NCI-H510A treated with DMSO at 0.1 percent for 48 hours (cell line): ENCODE data around the gene C22orf31.
"Not testable (repeated sequence)": the region's sequence is repeated elsewhere in the genome, so short reads cannot be mapped to it uniquely, and the experiment has no call there.

ENCODE experiments used
- DNase-seq: peaks from one replicate; lab custom pipeline; 2025; lab: John Stamatoyannopoulos, UW

The C22orf31 gene

DNA sequence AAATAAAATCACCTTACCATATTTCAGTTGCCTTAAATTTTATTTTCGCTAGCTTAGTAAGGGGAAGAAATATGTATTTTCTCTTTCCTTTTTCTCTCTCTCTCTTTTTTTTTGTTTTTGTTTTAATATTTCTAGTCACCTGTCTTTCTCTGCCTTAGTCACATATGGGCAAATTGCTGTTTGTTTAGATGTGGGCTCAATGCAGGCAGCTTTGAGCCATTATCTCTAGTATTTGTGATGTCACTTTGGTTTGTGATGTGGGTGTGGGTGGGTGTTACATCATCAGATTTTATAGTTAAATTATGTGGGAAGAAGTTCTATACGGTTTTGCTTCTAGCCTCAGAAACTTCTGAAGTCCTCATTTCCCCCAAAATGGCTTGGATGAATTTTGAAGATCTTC lies at the start of gene C22orf31:
Gene C22orf31, minus strand, starts transcription at position 59 of the 400 bp plus-strand sequence. Its CDS starts 39 bp downstream, at position 20.
- DNase-seq, result no peak

DNA sequence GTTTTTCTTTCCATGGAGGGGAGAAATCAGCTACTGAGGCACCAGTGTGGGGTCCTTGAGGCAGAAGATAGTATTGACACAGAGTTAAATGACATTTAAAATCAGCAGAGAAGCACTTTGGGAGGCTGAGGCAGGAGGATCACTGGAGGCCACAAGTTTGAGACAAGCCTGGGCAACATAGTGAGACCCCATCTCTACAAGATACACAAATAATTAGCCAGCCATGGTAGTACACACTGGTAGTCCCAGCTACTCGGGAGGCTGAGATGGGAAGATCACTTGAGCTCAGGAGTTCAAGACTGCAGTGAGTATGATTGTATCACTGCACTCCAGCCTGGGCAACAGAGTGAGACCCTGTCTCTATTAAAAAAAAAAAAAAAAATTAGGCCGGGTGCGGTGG lies 49.3 kb upstream of the C22orf31 start:
- DNase-seq, result no peak

DNA sequence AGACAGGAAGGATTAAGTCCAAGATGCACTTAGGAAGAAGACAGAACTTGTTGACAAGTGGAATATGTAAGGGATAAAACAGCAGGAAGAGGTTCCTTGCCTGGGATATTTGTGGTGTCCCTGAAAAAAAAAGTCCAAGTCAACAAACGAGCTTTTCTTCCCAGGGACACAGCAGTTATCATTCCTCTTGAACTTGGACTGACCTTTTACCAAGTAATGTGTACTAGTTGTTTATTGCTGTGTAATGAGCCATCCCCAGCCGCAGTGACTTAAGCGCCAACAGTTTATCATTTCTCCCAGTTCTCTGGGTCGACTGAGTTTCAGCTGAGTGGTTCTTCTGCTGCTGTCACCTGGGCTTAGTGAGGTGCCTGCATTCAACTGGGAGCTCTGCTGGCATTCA lies 48.2 kb upstream of the C22orf31 start:
- DNase-seq, result peak; percentile 9

DNA sequence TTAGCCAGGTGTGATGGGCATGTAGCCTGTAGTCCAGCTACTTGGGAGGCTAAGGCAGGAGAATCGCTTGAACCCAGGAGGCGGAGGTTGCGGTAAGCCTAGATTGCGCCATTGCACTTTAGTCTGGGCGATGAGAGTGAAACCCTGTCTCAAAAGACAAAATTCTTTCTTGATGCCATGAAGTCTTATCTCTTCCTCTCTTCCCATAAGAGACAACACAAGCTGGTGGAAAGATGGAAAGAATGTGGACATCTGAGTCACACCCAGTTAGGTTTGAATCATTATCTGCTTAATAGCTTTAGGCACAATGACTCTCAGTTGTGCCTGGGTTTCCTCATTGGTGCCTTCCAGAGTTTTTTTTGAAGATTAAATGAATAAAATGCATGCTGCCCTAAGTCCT lies 46.5 kb upstream of the C22orf31 start:
- no peak for DNase-seq

DNA sequence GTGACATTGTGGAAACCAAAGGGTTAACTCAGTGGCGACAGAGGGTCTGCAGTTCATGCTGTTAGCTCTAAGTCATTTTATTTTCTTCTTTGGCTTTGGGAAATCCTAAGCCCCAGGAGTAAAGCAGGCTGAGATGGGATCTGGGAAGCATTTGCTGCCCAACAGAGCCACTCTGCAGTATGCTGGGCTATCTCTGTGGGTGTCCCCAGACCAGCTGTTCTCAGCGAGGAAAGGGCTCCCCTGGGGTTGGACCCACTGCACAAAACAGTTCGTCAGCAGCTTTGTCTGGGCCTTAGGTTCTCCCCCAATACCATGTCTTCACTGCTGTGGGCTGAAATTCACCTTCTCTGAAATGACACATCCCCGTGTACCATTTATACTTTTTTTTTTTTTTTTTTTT lies 45.2 kb upstream of the C22orf31 start:
- no peak for DNase-seq

DNA sequence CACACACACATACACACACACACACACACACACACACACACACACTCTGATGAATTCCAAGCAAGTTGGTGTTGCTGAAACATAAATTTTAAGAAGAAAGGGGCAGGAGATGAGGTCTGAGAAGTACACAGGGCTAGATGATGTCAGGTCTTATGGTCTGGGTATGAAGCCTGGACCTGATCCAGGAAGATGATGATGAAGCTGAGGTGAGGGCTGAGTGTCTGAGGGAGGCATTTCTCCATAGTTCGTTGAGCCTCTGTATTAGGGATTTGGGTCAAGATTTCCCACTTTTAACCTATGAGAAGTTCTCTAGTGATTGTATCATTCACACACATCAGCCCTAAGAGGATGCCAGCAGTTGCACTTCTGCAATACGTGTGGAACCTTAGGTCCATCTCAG lies 43.8 kb upstream of the C22orf31 start:
- DNase-seq, result no peak

DNA sequence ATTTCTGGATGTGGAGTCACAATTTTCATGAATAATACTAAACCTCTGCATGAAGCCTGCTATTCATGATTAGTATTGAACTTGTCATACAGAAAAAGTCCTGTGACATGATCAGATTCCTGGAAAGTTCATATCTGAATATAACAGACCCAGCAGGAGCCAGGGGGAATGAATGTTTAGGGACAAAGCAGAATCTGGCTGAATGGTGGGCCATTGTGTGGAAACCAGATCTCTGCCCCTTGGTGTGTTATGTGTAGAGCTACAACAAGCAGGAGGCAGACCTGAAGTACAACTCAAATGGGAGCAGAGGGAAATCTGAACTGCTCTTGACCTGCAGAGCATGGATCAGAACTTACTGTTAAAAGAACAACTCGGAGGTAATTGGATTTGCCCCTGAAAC lies 41.5 kb upstream of the C22orf31 start:
- no peak for DNase-seq

DNA sequence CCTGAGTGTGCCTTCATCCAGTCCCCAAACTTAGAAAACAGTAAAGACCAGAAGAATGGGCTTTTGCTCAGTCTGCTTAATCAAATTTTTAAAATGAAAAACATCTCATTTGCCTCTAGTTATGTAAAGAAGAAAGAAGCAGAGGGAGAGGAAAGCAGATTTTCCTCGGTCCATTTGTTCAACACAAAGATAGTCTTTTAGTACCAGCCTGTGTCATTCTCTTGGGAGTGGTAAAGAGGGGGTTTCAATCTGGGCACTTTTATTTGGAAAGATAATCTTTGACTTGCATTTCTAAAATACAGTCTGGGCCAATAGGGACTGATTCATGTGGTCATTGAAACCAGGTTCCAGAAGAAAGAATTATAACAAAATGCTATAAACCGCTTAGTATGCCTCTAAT lies 40.7 kb upstream of the C22orf31 start:
- no peak for DNase-seq

DNA sequence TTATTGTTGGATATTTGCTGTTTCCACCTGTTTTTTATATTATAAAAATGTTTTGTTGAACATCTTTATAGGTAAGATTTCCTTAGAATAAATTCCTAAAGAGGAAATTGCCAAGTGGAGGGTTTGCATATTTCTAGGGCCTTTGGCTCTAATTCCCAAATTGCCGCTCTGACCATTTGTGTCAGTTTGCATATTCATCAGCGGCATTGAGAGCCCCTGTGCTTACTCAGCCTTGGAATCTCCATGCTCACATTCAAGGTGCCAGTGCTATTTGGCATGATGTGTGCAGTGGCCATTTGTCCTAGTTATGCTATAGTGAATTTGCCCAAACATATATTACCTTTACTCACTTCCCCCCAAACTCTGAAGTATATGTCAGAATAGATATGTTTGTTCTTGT lies 36.7 kb upstream of the C22orf31 start:
- DNase-seq, result no peak

DNA sequence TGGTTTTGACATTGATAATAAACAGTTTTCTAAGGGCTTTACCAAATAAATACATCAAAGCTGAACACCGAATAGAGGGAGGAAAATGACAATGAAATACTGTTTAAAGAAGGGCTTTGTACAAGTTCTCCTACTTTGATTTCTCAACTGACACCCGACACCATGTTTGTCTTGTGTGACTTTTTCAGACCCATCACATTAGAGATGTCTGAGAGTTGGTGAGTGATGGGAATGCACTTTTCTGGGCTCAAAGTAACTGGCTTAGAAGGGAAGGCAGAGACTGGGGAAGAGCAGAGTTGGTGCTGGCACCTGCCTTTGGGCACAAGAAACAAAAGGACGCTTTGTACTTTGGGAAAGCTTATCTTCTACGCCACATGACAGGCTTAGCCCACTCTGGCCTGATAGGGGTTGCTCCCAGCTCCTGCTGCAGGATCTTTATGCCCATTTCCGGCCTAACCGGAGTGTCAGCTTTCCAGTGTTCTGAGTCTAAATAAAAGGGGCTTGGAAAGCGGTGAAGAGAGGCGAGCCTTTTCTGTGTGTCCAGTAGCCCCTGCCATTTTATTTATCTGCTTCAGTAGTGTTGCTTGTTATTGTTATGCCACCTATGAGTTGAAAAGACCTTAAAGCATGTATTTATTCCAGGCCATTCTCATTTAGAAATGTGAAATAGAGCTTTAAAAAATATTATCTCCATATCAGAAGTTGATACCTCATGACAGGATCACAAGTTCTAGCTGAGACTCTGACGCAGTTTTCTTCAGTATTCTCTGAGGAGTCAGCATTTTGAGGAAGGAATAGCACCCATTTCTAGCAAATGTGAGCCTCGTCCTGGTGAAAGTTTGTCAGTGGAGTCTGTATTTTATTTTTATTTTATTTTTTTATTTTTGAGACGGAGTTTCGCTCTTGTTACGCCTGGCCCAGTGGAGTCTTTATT lies 35.4 kb upstream of the C22orf31 start:
- peak; percentile 62 for DNase-seq

DNA sequence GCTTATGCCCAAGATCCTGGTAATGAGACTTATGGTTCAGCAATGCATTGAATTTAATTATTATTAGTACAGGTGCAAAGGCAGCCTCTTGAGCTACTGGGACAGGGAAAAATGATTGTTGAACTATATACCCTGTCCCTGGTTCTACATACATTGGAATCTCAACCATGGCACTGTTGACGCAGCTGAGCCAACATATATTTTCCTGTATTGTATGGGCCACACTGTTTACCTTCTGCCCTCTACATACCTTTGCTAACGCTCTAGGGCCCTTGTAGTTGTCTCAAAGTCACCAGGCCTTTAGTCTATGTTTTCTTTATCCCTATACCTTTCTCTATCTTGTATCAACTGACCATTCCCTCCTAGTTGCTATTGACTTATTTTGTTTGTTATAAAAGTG lies 33.8 kb upstream of the C22orf31 start:
- peak; percentile 70 for DNase-seq

DNA sequence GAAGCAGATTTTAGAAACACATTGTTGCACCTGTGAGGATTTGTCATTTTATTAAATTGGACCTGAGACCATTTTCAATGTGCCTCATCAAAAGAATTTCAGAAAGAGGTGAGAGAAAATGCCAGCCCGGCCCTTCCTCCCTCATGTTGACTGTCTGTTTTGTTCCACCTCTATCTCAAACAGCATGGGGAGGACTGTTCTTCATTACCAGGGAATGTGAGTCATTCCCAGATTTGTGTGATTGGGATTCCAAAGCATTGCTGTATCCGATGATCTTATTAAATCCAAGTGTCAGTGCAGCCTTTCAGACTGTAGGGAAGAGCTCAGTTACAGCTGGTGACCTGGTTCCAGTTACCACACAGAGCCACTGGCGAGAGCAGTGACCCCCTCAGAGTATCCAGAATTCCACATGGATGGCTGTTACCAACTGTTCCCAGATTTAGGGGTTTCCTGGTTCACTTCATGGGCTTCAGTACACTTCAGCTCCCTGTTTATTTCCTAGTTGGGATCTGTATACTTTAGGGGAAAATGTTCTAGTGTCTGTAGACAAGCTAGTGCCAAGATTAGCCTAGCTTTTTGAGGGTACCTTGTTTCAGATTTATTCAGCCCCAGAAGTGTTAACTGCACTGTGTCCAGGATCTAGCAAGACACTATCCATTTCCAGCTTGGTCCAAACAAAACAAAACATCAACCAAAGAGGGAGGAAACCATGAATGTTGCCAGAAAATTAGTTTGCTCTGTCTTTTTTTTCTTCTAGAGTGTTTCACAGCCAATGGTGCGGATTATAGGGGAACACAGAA lies 32.1 kb upstream of the C22orf31 start:
- DNase-seq, result no peak

DNA sequence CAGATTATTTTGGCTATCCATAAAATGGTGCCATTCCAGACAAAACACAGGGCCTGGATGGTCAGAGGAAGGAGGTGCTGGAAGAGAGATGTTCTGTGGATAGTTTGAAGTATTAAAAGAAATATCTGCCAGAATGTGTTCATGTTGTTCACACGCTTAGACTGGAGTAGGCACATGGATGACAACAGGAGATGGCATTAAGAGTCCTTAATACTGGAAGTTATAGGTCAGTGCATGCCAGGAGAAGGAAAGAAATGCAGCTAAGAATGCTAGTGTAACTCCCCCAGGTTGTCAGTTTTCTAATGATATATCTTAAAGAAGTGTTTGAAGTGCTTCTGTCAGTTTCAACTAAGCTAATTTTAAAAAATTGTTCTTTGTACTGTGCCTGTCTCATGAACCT lies 31.4 kb upstream of the C22orf31 start:
- no peak for DNase-seq

DNA sequence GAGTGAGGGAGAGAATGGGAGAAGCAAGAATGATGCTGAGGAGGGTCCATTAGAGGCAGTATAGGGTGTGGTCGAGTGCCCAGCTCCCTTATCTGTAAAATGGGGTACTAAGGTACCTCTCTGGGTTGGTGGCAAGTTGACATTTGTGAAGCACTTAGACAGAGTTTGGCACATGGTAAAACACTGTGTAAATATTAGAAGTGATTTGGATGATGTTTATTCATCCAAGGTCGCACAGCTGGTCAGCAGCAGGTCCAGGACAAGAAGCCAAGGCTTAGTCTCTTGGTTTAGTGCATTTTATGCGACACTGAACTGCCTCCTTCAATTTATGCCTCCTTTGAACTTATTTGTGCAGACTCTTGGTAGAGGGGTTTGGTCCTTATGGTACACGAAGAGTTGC lies 30.6 kb upstream of the C22orf31 start:
- no peak for DNase-seq

DNA sequence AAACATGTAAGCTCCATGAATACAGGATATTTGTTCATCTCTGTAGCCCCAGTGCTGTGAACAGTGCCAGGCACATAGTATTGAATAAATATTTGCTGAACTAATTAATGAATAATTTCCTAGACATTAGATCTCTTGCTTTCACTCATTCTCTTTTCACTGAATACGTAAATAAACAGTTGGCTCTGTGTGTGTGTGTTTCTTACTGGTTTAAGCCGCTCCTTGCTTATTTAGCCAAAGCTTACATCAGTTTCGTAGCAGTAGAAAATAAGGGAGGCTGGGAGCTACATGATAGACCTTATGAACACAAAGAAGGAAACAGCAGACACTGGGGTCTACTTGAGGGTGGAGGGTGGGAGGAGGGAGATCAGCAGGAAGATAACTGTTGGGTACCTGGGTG lies 28.4 kb upstream of the C22orf31 start:
- no peak for DNase-seq

DNA sequence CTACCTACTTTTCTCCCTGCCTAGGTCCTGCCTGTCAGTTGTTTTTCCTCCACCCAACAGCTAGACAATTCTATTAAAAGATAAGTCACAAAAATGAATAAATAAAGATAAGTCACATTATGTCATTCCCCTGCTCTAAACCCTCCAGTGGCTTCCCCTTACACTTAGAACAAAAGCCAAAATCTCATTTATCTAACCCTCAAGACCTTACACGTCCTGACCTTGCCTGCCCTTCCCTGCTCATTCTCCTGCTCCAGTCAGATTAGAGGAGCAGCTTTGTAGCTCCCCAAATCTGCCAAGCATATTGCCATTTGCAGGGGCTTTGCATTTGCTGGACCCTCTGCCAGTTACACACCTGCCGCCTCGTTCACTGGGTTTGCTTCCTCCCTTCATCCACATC lies 27.9 kb upstream of the C22orf31 start:
- no peak for DNase-seq

DNA sequence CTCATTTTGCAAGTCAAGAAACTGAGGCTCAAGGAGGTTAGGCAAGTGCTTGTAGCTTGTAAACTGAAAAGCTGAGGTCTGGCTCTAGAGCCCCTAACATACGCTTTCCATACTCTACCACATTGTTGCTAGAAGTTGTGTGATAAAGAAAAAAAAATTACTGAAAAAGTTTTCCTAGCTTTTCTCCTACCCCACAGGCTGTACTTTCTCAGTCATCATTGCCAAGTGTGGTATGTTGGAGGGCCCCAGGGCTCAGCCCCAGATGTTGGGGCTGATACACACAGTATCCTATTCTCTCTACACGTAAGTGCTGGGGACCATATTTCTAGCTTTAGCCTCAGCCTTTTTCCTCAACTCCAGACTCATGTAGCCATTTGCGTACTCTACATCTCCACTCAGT lies 27.2 kb upstream of the C22orf31 start:
- DNase-seq, result no peak

DNA sequence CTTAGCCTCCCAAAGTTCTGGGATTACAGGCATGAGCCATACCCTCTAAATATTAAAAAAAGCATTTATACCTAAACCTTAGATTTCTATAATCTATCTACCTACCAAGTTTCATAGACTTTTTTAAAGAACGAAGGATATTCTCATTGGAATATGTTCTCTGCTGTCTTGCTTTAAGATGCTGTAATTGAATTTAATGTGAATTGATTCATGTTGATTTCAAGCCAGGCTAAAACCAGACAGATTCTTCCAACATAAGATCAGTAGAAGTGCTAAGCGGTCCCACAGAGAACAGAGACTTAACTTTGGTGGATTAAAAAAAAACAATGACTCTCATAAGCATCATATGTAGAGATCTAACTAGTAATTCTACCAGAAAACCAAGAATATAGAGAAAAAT lies 25.4 kb upstream of the C22orf31 start:
- DNase-seq, result no peak

DNA sequence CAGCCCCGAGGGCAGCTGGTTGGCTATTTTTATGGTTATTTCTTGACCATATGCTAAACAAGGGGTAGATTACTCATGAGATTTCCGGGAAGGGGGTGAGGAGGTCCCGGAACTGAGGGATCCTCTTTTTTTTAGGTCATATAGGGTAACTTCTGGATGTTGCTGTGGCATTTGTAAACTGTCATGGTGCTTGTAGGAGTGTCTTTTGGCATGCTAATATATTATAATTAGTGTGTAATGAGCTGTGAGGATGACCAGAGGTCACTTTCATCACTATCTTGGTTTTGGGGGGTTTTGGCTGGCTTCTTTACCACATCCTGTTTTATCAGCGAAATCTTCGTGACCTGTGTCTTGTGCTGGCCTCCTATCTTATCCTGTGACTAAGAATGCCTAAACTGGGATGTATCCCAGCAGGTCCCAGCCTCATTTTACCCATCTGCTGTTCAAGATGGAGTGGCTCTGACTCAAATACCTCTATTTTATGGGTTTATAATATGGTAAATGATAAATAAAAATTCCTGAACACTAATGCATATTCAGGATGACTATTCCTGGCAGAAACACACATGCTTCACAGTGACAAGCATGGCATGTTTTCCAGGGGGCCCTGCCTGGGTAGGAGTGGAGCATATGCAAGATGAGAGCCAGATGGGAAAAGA lies 22.4 kb upstream of the C22orf31 start:
- DNase-seq, result no peak

DNA sequence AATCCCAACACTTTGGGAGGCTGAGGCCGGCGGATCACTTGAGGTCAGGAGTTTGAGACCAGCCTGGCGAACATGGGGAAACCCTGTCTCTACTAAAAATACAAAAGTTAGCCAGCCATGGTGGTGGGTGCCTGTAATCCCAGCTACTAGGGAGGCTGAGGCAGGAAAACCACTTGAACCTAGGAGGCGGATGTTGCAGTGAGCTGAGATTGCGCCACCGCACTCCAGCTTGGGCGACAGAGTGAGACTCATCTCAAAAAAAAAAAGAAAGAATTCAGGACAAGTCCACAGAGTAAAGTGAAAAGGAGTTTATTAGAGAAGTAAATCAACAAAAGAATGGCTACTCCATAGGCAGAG lies 21.9 kb upstream of the C22orf31 start:
- not testable (repeated sequence) for DNase-seq

DNA sequence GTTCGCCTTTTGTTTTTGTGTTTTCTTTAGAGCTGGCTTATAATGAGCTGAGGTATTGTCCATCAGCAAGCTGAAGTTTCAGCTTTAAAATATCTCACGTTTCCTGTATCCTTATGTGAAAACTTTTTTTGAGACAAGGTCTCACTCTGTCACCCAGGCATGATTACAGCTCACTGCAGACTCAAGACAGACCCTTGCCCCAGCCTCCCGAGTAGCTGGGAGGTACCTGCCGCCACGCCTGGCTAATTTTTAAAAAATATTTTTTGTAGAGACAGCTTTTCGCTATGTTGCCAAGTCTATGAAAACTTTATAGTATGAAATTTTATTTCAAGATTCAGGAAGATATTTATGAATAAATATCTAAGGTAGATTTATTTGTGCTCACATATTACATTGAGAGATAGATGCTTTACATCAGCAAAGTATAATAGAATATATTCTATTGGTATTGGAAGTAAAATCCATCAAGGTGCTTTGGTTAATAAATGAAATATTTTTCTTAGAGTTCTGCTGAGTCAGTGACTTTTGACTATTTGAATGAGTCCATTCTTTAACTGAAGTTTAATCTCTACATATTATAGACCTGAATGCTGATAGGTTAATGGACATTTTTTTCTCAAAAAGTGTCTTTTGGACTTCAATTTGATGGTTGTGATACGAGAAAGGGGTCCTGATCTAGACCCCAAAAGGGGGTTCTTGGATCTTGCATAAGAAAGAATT lies 21.4 kb upstream of the C22orf31 start:
- DNase-seq, result no peak
